Cardiac muscle cell (in vitro differentiated cells and primary cell): Measurements from ENCODE around the gene HYPK. TPM values are rescaled to one million over a fixed set of nuclear protein-coding genes. Genes with fewer than 3 reads are reported as not detected.

Experiments
- DNase-seq, 2 donors: peaks; one replicate each; pipeline versions ENCODE4 v3.0.0 to v3.0.0-alpha.2; 2010 to 2017; ENCODE audit warnings: low read depth in 1 of 2, low spot score in 1 of 2
- H3K27ac ChIP-seq: fragments of 200-600 bp; sonication (generic); 2 replicates; pipeline ENCODE4 v1.5.1; 2016
- H3K27me3 ChIP-seq: fragments of 200-600 bp; sonication (generic); 2 replicates; pipeline ENCODE4 v1.6.0; 2016; ENCODE audit warnings: control low read depth
- H3K36me3 ChIP-seq: fragments of 200-600 bp; sonication (generic); 2 replicates; pipeline ENCODE4 v1.5.1; 2016; ENCODE audit warnings: control low read depth
- H3K4me1 ChIP-seq: fragments of 200-600 bp; sonication (generic); 2 replicates; pipeline ENCODE4 v1.8.1; 2017; ENCODE audit warnings: low read depth, mild to moderate bottlenecking, mixed run types
- H3K4me3 ChIP-seq: fragments of 200-600 bp; sonication (generic); 2 replicates; pipeline ENCODE4 v1.5.1; 2016; ENCODE audit warnings: mild to moderate bottlenecking
- H3K9me3 ChIP-seq: fragments of 200-600 bp; sonication (generic); 2 replicates; pipeline ENCODE4 v1.5.1; 2017; ENCODE audit warnings: low read depth, mild to moderate bottlenecking, control low read depth
- polyA plus RNA-seq: library from polyadenylated mRNA; unstranded; fragments of >200 nt; fragmentation: Nextera tagmentation; extraction: Ambion mirVana; gene quantifications from 2 replicates; pipeline ENCODE4 v1.2.1, GENCODE V29; 2016
- total RNA-seq: library from RNA; depleted of rRNA; stranded (reverse); fragments of >200 nt; gene quantifications from 2 replicates; pipeline ENCODE4 v1.2.3, GENCODE V29; 2016
- TF ChIP-seq, protein P1 (sequence below): IDR thresholded peaks from 2 replicates; pipeline ENCODE4 v1.5.1; 2012; ENCODE audit warnings: low read depth, mild to moderate bottlenecking, low read length

Gene HYPK
- total and polyA plus RNA-seq, 2 experiments from 2014 or later = 12.8 to 17.2 TPM

DNA sequence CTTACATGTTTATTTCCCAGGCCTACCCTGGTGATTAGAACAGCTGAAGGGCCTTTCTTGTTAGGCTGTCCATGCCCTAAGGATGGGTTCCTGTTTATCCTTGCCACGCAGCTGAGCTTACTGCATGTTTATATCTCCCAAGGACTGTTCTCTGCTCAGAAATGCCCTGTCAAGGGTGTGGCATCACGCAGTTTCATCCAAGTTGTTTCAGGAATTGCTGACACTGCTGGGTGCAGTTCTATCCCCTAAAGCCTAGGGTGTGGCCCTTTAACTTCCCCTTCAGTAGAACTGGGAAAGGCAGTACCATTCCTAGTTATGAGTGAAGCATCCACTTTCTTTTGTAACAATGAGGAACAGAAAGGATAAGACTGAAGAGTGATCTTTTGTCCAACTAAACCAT lies 28.6 kb upstream of the HYPK start:
- no peaks in the 10 kb centered on the region for H3K27me3 ChIP-seq
- H3K36me3 ChIP-seq = peaks cover 60% of the 10 kb centered on the region
- H3K4me3 ChIP-seq = no peak overlapping the region
- TF ChIP-seq, protein P1, sequence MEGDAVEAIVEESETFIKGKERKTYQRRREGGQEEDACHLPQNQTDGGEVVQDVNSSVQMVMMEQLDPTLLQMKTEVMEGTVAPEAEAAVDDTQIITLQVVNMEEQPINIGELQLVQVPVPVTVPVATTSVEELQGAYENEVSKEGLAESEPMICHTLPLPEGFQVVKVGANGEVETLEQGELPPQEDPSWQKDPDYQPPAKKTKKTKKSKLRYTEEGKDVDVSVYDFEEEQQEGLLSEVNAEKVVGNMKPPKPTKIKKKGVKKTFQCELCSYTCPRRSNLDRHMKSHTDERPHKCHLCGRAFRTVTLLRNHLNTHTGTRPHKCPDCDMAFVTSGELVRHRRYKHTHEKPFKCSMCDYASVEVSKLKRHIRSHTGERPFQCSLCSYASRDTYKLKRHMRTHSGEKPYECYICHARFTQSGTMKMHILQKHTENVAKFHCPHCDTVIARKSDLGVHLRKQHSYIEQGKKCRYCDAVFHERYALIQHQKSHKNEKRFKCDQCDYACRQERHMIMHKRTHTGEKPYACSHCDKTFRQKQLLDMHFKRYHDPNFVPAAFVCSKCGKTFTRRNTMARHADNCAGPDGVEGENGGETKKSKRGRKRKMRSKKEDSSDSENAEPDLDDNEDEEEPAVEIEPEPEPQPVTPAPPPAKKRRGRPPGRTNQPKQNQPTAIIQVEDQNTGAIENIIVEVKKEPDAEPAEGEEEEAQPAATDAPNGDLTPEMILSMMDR = no peak
- no peak for DNase-seq
- peaks cover 6% of the 10 kb centered on the region for H3K4me1 ChIP-seq
- no peaks in the 10 kb centered on the region for H3K9me3 ChIP-seq
- no peak overlapping the region for H3K27ac ChIP-seq

DNA sequence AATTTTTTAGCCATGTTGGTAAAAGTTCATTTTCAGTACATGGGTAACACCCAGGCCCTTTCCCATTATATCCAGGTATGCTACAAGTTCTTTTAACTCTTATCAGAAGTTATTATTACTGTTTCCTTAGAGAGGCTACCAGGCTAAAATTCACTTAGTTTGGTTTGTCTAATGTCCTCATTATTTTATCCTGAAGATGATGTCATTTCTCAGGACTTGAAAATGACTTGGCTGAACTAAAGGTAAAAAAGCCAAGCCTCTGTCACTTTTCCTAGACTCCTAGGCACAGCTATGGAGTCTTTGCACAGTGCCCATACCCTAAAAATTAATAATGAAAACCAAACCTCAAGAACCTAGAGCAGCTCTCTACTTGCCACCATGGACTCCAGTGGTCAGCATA lies 27.8 kb upstream of the HYPK start:
- H3K4me1 ChIP-seq = peaks cover 6% of the 10 kb centered on the region
- no peaks in the 10 kb centered on the region for H3K27me3 ChIP-seq
- H3K27ac ChIP-seq = no peak overlapping the region
- no peaks in the 10 kb centered on the region for H3K9me3 ChIP-seq
- TF ChIP-seq, protein P1 = no peak
- no peak overlapping the region for H3K4me3 ChIP-seq
- DNase-seq = no peak
- peaks cover 54% of the 10 kb centered on the region for H3K36me3 ChIP-seq

DNA sequence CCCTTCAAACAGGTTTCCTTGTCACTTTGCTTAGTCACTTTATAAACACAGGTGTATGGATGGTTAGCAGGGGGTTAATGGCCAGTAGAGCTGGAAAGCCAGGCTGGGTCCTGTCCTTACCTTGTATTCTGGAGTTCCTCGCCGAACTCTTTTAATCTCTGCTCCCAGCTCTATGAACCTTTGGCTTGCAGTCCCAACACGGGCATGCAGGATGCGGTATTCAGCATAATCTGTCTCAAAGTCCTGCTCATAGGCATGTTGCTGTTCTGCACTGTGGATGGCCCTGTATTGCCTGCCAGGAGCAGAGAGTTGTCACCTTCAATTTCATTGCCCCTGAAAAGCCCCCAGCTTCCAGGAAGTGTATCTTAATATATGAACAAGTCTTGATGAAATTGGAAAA lies 26.3 kb upstream of the HYPK start:
- peaks cover 42% of the 10 kb centered on the region for H3K36me3 ChIP-seq
- TF ChIP-seq, protein P1 = no peak
- H3K27me3 ChIP-seq = no peaks in the 10 kb centered on the region
- no peak overlapping the region for H3K27ac ChIP-seq
- no peak for DNase-seq
- peaks cover 6% of the 10 kb centered on the region for H3K4me1 ChIP-seq
- no peak overlapping the region for H3K4me3 ChIP-seq
- H3K9me3 ChIP-seq = no peaks in the 10 kb centered on the region

DNA sequence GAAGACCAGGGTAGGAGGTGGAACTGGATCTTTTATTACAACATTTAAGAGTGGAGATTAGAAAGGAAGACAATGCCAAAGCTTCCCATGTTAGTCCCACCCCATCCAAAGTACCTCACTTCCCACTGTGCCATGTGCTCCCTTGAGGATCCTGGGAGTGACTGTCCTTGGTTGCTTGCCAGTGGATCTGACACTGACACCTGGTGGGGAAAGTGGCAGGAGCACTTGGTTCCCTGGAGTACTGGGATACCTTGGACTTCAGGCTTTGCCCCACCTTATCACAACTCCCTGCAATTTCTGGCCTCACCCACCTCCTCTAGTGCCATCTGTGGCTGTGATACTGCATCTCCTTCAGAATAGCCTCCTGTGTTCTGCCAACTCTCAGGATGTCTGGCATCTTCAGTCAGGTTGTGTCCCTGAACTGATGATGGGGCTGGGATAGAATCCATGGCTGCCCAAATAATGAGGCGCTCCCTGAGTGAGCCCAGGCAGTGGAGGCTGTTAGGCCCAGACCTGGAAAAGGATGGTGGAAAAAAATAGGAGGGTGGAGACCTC lies 24.9 kb upstream of the HYPK start:
- H3K4me3 ChIP-seq = no peak overlapping the region
- DNase-seq = peak in 1 of 2 donors; percentile 51
- TF ChIP-seq, protein P1 = peak; percentile 16
- no peaks in the 10 kb centered on the region for H3K4me1 ChIP-seq
- H3K27ac ChIP-seq = no peak overlapping the region
- H3K9me3 ChIP-seq = no peaks in the 10 kb centered on the region
- peaks cover 29% of the 10 kb centered on the region for H3K36me3 ChIP-seq
- no peaks in the 10 kb centered on the region for H3K27me3 ChIP-seq

DNA sequence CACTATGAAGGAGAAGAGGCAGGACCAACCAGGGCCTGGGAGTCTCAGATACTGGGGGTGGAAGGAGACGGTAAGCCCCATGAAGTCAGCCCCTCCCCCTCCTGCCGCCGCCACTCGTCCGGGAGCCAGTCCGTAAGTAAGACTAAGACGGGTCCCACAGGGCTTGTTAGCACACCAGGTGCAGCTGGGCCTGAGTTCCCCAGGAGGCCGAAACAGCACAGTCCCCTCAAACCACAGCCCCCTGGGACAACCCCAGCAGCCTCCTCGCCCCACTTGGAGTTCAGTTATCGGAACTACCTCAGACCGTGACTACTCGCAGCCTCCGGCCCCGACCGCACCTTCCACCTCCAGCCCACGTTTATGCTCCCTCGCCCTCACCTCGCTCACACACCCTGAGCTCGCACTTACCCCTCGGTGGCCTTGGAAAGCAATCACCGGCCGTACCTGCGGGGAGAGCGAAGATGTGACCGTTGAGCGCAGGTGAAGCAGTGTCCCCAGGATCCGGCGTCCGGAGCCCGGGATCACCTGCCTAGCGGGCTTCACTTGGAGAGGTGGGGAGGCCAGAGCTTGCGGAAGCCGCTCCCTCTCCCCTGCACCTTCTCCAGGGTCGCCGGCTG lies 24.2 kb upstream of the HYPK start:
- H3K4me1 ChIP-seq = no peaks in the 10 kb centered on the region
- TF ChIP-seq, protein P1 = no peak
- H3K27ac ChIP-seq = no peak overlapping the region
- peak overlapping the region; percentile 38 for H3K4me3 ChIP-seq
- no peaks in the 10 kb centered on the region for H3K9me3 ChIP-seq
- H3K36me3 ChIP-seq = peaks cover 22% of the 10 kb centered on the region
- DNase-seq = peak in 1 of 2 donors; percentile 19
- H3K27me3 ChIP-seq = no peaks in the 10 kb centered on the region
